Measurements from ENCODE around the gene SSU72. TPM values are rescaled to one million over a fixed set of nuclear protein-coding genes. Genes with fewer than 3 reads are reported as not detected.

SSU72 gene
- total RNA-seq, 6 experiments from 2014 or later = 46.6 to 72.6 (median 63.8) TPM

- ATAC-seq (no peak), DNase-seq (no peak)
These were observed 31.1 kb upstream of the SSU72 start for GRCh38 chr1:1605724-1606123.

DNA sequence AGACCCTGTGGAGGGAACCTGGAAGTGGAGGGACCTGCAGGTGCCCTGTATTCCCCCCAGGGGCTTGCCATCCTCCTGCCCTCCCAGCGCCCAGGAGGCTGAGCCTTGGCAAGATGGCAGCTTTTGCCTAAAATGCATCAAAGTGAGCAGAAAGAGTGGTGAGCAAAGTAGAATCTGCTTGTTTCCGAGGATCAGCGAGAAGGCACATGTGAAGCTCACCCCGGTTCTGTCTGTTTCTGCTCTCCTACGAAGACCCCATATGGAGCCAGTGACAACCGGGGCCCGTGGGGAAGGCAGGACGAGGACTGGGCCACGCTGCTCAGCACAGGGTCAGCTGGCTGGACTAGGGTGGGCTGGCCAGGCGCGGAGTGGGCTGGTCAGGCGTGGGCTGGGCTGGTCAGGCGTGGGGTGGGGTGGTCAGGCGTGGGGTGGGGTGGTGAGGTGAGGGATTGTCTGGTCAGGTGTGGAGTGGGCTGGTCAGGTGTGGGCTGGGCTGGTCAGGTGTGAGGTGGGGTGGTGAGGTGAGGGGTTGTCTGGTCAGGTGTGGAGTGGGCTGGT is 30.4 kb upstream of the SSU72 start:
- TF ChIP-seq CTCF (IDR thresholded peaks at IDR 0.05) (no peak), POLR2A (IDR thresholded peaks at IDR 0.05) (no peak)
- no peak for ATAC-seq
- H3K27ac ChIP-seq = no peak overlapping the region
- intact Hi-C loops (cut with DNase I) = no loop called here
- H3K4me1 ChIP-seq = peaks cover 0 to 4% (median 0%) of the 10 kb centered on the region in 4 donors
- no peaks in the 10 kb centered on the region for H3K36me3 ChIP-seq
- peaks cover 0 to 5% of the 10 kb centered on the region in 2 donors for H3K27me3 ChIP-seq
- no peak for DNase-seq
- no peak overlapping the region for H3K4me3 ChIP-seq
- 60% methylated on average over 5 of the region's 14 CpGs for WGBS (ENCODE audit: insufficient coverage, low coverage, low lambda C conversion rate, missing lambda C conversion rate)
- no peaks in the 10 kb centered on the region for H3K9me3 ChIP-seq

More at GRCh38 chr1:1605724-1606123, 31.1 kb upstream of the SSU72 start:
- TF ChIP-seq POLR2A (IDR thresholded peaks at IDR 0.05) (no peak), CTCF (IDR thresholded peaks at IDR 0.05) (no peak)
- Histone ChIP-seq H3K4me1 (peaks cover 0 to 4% (median 1%) of the 10 kb centered on the region in 4 donors), H3K27me3 (no peaks in the 10 kb centered on the region), H3K36me3 (no peaks in the 10 kb centered on the region), H3K27ac (no peak overlapping the region), H3K9me3 (no peaks in the 10 kb centered on the region), H3K4me3 (no peak overlapping the region)
- intact Hi-C loops (cut with DNase I) = no loop called here
- WGBS (ENCODE audit: insufficient coverage, low coverage, low lambda C conversion rate, missing lambda C conversion rate) = 67% methylated on average over 8 of the region's 17 CpGs

GRCh38 chr1:1604374-1605033 is 29.8 kb upstream of the SSU72 start:
- ATAC-seq (no peak), DNase-seq (no peak)
- intact Hi-C loops (cut with DNase I) = no loop called here
- Histone ChIP-seq H3K27me3 (peaks cover 0 to 6% of the 10 kb centered on the region in 2 donors), H3K27ac (no peak overlapping the region), H3K4me1 (peaks cover 0 to 4% (median 0%) of the 10 kb centered on the region in 4 donors), H3K9me3 (no peaks in the 10 kb centered on the region), H3K36me3 (no peaks in the 10 kb centered on the region), H3K4me3 (no peak overlapping the region)
- 89% methylated on average over 7 of the region's 15 CpGs for WGBS (ENCODE audit: insufficient coverage, low coverage, low lambda C conversion rate, missing lambda C conversion rate)
- no peak for TF ChIP-seq CTCF (IDR thresholded peaks at IDR 0.05)
- TF ChIP-seq POLR2A (IDR thresholded peaks at IDR 0.05) = no peak

DNA sequence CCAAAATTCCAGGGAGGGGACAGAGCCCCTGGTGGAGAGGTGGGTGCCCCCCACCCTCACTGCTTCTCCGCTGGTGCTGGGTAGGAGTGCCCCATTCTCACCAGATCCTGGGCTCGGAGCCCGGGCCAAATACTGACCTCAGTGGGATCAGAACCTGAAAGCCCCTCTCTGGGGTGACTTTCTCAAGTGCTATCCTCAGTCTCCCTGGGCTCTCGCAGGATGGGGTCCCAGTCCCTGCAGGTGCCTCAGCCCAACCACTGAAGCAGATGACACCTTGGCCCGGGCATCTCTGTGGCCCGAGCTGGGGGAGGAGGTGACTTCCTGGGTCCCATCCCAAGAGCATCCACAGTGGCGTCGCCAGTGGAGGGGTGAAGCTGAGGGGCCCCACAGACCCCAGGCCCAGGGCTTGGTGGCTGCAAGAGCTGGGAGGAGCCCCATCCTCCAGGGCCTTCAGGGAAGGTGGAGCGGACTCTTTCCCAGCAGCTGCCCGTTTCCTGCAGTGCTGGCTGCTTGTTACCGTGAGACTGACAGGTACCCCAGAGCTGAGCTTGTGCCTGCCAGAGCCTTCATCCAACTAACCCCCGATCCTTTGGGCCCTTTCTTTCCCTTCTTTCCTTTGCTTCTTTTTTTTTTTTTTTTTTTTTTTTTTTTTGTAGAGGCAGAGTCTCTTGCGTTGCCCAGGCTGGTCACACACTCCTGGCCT is 29.2 kb upstream of the SSU72 start:
- Histone ChIP-seq H3K4me1 (peaks cover 0 to 4% (median 0%) of the 10 kb centered on the region in 4 donors), H3K27me3 (peaks cover 5 to 6% of the 10 kb centered on the region in 2 donors), H3K4me3 (no peak overlapping the region), H3K9me3 (no peaks in the 10 kb centered on the region), H3K36me3 (no peaks in the 10 kb centered on the region), H3K27ac (no peak overlapping the region)
- 35% methylated on average over 2 of the region's 13 CpGs for WGBS (ENCODE audit: insufficient coverage, low coverage, low lambda C conversion rate, missing lambda C conversion rate)
- ATAC-seq (no peak), DNase-seq (no peak)
- intact Hi-C loops (cut with DNase I) = no loop called here
- no peak for TF ChIP-seq POLR2A (IDR thresholded peaks at IDR 0.05)
- TF ChIP-seq CTCF (IDR thresholded peaks at IDR 0.05) = no peak
